GM21576 (cell line): ENCODE measurements around the gene STXBP2.
A peak's percentile ranks its signal among the peaks of the same experiment; 100 is the strongest.

Experiments
- ATAC-seq: cut with Tn5 transposase; IDR thresholded peaks from one replicate; pipeline ENCODE4 v1.9.1; 2021; ENCODE audit warnings: mild to moderate bottlenecking, moderate library complexity; ENCODE audit not compliant: unreplicated experiment

STXBP2 gene

GRCh38 chr19:7636691-7637373 is at the start of gene STXBP2:
Gene STXBP2, plus strand, starts transcription at chr19:7637110. Its CDS starts 40 bp downstream, at chr19:7637150.
- ATAC-seq: peak; percentile 45

GRCh38 chr19:7589822-7590221 is 47.1 kb upstream of the STXBP2 start:
- ATAC-seq: no peak

GRCh38 chr19:7590256-7590655 is 46.7 kb upstream of the STXBP2 start:
- ATAC-seq: no peak

GRCh38 chr19:7595466-7596133 is 41.3 kb upstream of the STXBP2 start, which contains the start of gene CAMSAP3:
Gene CAMSAP3, plus strand, starts transcription at chr19:7595863. Its CDS starts 140 bp downstream, at chr19:7596003.
- no peak for ATAC-seq

- ATAC-seq: no peak
Observed at GRCh38 chr19:7596211-7596937, 40.5 kb upstream of the STXBP2 start.

- no peak for ATAC-seq
Observed at GRCh38 chr19:7597689-7598088, 39.2 kb upstream of the STXBP2 start.

- no peak for ATAC-seq
Observed at GRCh38 chr19:7598180-7598579, 38.7 kb upstream of the STXBP2 start.

GRCh38 chr19:7600721-7601120 is 36.2 kb upstream of the STXBP2 start:
- ATAC-seq: no peak

- no peak for ATAC-seq
Observed at GRCh38 chr19:7602240-7602934, 34.5 kb upstream of the STXBP2 start.

- no peak for ATAC-seq
Observed at GRCh38 chr19:7602935-7603497, 33.9 kb upstream of the STXBP2 start.

- ATAC-seq: no peak
Observed at GRCh38 chr19:7603919-7604318, 33.0 kb upstream of the STXBP2 start.

GRCh38 chr19:7605490-7606222 is 31.3 kb upstream of the STXBP2 start:
- ATAC-seq: no peak

GRCh38 chr19:7606289-7606688 is 30.6 kb upstream of the STXBP2 start:
- ATAC-seq: no peak

GRCh38 chr19:7607212-7607873 is 29.6 kb upstream of the STXBP2 start:
- no peak for ATAC-seq

GRCh38 chr19:7607874-7608560 is 28.9 kb upstream of the STXBP2 start:
- ATAC-seq: no peak

GRCh38 chr19:7610491-7611240 is 26.2 kb upstream of the STXBP2 start:
- ATAC-seq: no peak

GRCh38 chr19:7611541-7612279 is 25.2 kb upstream of the STXBP2 start:
- ATAC-seq: no peak
